Effector memory CD8-positive, alpha-beta T cell (primary cell): Measurements from ENCODE around the gene THAP2.
A peak's percentile ranks its signal among the peaks of the same experiment; 100 is the strongest.

Source experiments
- ATAC-seq: fragments of 150-1000 bp; cut with Tn5 transposase; replicated peaks from 2 replicates; pipeline ENCODE4 v1.10.0; 2021; ENCODE audit warnings: mild to moderate bottlenecking, moderate library complexity
- DNase-seq, 3 experiments: peaks; one replicate each; pipeline ENCODE4 v3.0.0; 2021
- H3K27ac Mint-ChIP-seq, 2 donors: one replicate each; pipeline ENCODE4 v1.8.0; 2022; ENCODE audit warnings: mild to moderate bottlenecking in 2 of 2, mixed read lengths in 2 of 2, moderate library complexity in 2 of 2
- H3K27me3 Mint-ChIP-seq, 2 donors: one replicate each; pipeline ENCODE4 v1.8.0; 2022; ENCODE audit warnings: mixed read lengths in 2 of 2
- H3K36me3 Mint-ChIP-seq: one replicate; pipeline ENCODE4 v1.8.0; 2022; ENCODE audit warnings: mild to moderate bottlenecking, moderate library complexity, mixed read lengths; ENCODE audit not compliant: insufficient read depth
- H3K4me1 Mint-ChIP-seq, 2 donors: one replicate each; pipeline ENCODE4 v1.8.0; 2022; ENCODE audit warnings: low read depth in 2 of 2, mixed read lengths in 2 of 2
- H3K4me3 Mint-ChIP-seq, 2 donors: one replicate each; pipeline ENCODE4 v1.8.0; 2022; ENCODE audit warnings: mild to moderate bottlenecking in 2 of 2, mixed read lengths in 2 of 2, moderate library complexity in 2 of 2
- H3K9me3 Mint-ChIP-seq, 2 donors: one replicate each; pipeline ENCODE4 v1.8.0; 2022; ENCODE audit warnings: mixed read lengths in 2 of 2

Gene THAP2

DNA sequence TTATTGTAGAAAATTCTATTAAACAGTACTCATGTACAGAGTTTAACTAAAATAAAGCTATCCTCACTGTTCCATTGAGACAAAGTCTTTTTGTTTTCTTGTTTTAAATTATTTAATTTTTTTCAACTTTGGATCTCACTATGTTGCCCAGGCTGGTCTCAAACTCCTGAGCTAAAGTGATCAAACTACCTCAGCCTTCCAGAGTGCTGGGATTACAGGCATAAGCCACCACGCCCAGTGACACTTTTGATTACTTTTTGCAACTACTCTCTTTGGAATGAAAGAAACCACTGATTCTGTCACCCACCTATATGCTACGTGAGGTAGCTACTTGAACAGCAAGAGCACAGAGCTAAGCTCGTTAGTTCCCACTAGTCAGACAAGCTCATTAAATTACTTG is 17.6 kb upstream of the THAP2 start:
- no peaks in the 10 kb centered on the region for H3K27me3 Mint-ChIP-seq
- H3K36me3 Mint-ChIP-seq, result peaks cover 69% of the 10 kb centered on the region
- DNase-seq, result no peak
- peak overlapping the region; percentile 36 to 49 for H3K27ac Mint-ChIP-seq
- no peak overlapping the region for H3K4me3 Mint-ChIP-seq
- no peak for ATAC-seq
- H3K4me1 Mint-ChIP-seq, result peaks cover 9 to 33% of the 10 kb centered on the region in 2 donors
- H3K9me3 Mint-ChIP-seq, result no peaks in the 10 kb centered on the region

DNA sequence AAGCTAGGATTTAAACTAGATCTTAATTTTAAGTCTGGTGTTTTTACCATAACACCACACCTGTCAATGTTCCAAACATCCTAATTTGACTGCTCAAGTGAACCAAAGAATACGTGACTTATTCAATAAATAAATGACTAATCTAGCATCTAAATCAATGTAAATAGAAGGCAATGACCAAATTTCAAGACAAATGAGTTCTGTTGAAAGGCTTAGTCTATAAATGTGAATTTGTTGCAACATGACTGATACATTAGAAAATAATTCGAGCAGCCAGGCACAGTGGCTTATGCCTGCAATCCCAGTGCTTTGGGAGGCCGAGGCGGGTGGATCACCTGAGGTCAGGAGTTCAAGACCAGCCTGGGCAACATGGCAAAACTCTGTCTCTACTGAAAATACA is 15.6 kb upstream of the THAP2 start:
- peak overlapping the region in 1 of 2 donors; percentile 12 for H3K27ac Mint-ChIP-seq

GRCh38 chr12:71649401-71649800 is 14.7 kb upstream of the THAP2 start:
- DNase-seq (no peak), ATAC-seq (no peak)
- H3K27me3 Mint-ChIP-seq, result no peaks in the 10 kb centered on the region
- no peak overlapping the region for H3K4me3 Mint-ChIP-seq
- H3K36me3 Mint-ChIP-seq, result peaks cover 40% of the 10 kb centered on the region
- H3K9me3 Mint-ChIP-seq, result no peaks in the 10 kb centered on the region
- H3K27ac Mint-ChIP-seq, result peak overlapping the region in 1 of 2 donors; percentile 86
- H3K4me1 Mint-ChIP-seq, result peaks cover 8 to 35% of the 10 kb centered on the region in 2 donors

More for the DNA sequence above, 15.6 kb upstream of the THAP2 start:
- Mint-ChIP-seq H3K4me1 (peaks cover 7 to 31% of the 10 kb centered on the region in 2 donors), H3K36me3 (peaks cover 49% of the 10 kb centered on the region), H3K4me3 (no peak overlapping the region), H3K27me3 (no peaks in the 10 kb centered on the region), H3K9me3 (no peaks in the 10 kb centered on the region)
- DNase-seq, result no peak
- no peak for ATAC-seq

DNA sequence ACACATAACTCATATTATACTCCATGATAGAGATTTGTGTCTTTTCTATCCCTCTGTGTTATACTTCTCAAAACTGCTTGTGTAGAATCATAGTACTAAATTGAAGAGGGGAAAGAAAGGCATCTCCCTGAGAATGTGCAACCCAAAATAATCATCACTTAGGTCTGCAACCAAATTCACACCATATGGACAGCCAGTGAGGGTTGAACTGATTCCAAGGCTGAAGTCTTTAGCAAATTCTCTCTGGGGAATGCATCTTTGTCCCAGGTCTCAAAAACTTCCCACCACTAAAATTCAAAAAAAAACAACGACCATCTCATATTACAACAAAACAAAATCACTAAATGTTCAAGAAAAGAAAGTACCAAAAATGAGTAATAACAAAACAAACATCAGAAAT is 11.4 kb upstream of the THAP2 start:
- ATAC-seq (no peak), DNase-seq (no peak)
- peaks cover 40% of the 10 kb centered on the region for H3K36me3 Mint-ChIP-seq
- H3K4me1 Mint-ChIP-seq, result peaks cover 20 to 43% of the 10 kb centered on the region in 2 donors
- no peaks in the 10 kb centered on the region for H3K9me3 Mint-ChIP-seq
- no peak overlapping the region for H3K4me3 Mint-ChIP-seq
- no peak overlapping the region for H3K27ac Mint-ChIP-seq
- H3K27me3 Mint-ChIP-seq, result no peaks in the 10 kb centered on the region

DNA sequence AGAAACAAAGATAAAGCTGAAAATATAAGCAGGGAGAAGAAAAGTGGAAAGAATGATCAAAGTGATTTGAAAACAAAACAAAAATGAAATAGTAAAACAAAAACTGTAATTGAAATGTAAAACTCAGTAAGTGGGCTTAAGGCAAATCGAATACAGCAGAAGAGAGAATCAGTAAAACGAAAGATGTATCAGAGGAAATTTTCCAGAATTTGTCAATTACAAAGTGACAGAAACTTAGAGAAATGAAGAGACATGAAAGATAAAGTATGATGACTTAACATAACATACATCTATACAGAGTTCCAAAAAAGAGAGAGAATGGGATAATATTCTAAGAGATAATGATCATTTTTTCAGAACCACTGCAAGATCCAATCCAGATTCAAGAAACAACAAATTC is 11.0 kb upstream of the THAP2 start:
- ATAC-seq (no peak), DNase-seq (no peak)
- H3K4me3 Mint-ChIP-seq, result no peak overlapping the region
- H3K9me3 Mint-ChIP-seq, result no peaks in the 10 kb centered on the region
- peaks cover 20 to 46% of the 10 kb centered on the region in 2 donors for H3K4me1 Mint-ChIP-seq
- H3K36me3 Mint-ChIP-seq, result peaks cover 45% of the 10 kb centered on the region
- no peak overlapping the region for H3K27ac Mint-ChIP-seq
- H3K27me3 Mint-ChIP-seq, result no peaks in the 10 kb centered on the region

GRCh38 chr12:71654200-71654599 is 9.9 kb upstream of the THAP2 start:
- Mint-ChIP-seq H3K27me3 (no peaks in the 10 kb centered on the region), H3K27ac (no peak overlapping the region), H3K4me3 (peak overlapping the region in 1 of 2 donors; percentile 71), H3K9me3 (no peaks in the 10 kb centered on the region), H3K4me1 (peaks cover 23 to 48% of the 10 kb centered on the region in 2 donors), H3K36me3 (peaks cover 45% of the 10 kb centered on the region)
- ATAC-seq (no peak), DNase-seq (no peak)

DNA sequence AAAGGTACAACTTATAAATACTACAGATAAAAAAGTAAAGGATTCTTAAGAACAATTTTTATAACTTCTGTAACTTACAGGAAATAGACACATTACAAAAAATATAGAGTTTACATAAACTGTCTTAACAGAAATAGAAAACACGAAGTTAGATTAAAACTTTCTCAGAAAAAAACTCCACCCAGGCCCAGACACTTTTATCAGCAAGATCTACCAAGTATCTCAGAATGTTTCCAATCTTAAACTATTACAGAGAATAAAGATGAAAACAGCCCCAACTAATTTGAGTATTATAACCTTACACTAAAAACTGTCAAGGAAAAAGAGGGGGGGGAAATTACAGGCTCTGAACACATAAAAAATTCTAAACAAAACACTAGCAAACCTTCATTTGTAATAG is 8.6 kb upstream of the THAP2 start:
- Mint-ChIP-seq H3K9me3 (no peaks in the 10 kb centered on the region), H3K27ac (peak overlapping the region in 1 of 2 donors; percentile 80), H3K36me3 (peaks cover 45% of the 10 kb centered on the region), H3K4me3 (peak overlapping the region in 1 of 2 donors; percentile 71), H3K4me1 (peaks cover 18 to 44% of the 10 kb centered on the region in 2 donors), H3K27me3 (no peaks in the 10 kb centered on the region)
- DNase-seq (no peak), ATAC-seq (no peak)

DNA sequence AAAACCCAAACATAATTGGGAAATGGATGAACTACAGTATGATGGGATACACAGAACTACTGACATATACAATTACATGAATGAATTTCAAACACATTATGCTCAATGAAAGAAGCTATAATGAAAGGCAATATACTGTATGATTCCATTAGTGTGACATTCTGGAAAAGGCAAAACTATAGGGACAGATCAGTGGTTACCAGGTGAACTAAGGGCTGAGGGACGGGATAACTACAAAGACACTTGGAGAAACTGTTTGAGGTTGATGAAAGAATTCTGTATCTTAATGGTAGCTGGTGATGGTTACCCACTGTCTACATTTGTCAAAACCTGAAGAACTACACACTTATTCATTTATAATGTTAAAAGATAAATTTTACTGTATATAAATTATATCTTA is 8.2 kb upstream of the THAP2 start:
- peak overlapping the region in 1 of 2 donors; percentile 80 for H3K27ac Mint-ChIP-seq
- no peaks in the 10 kb centered on the region for H3K9me3 Mint-ChIP-seq
- ATAC-seq, result no peak
- H3K27me3 Mint-ChIP-seq, result no peaks in the 10 kb centered on the region
- H3K36me3 Mint-ChIP-seq, result peaks cover 45% of the 10 kb centered on the region
- peak overlapping the region in 1 of 2 donors; percentile 71 for H3K4me3 Mint-ChIP-seq
- H3K4me1 Mint-ChIP-seq, result peaks cover 18 to 44% of the 10 kb centered on the region in 2 donors
- no peak for DNase-seq

DNA sequence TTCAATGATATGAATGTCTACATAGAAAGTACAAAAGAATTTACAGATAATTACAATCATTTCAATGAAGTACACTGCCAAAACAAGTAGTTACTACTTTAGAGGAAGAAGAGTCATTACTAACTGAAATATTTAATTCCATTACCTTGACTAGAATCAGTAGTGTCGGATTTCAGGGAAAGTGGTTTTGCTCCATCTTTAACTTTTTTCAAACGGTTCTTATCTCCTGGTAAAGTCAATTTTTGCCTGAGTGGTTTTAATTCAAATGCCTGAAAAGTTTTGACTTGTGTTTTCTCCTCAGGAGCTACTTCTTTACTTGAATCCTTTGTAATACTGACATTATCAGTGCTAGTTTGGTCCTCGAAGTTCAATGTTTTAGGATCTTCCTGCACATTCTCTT is 7.4 kb upstream of the THAP2 start:
- Mint-ChIP-seq H3K36me3 (peaks cover 45% of the 10 kb centered on the region), H3K27ac (no peak overlapping the region), H3K27me3 (no peaks in the 10 kb centered on the region), H3K4me3 (no peak overlapping the region), H3K4me1 (peaks cover 20 to 46% of the 10 kb centered on the region in 2 donors), H3K9me3 (no peaks in the 10 kb centered on the region)
- no peak for ATAC-seq
- DNase-seq, result no peak

DNA sequence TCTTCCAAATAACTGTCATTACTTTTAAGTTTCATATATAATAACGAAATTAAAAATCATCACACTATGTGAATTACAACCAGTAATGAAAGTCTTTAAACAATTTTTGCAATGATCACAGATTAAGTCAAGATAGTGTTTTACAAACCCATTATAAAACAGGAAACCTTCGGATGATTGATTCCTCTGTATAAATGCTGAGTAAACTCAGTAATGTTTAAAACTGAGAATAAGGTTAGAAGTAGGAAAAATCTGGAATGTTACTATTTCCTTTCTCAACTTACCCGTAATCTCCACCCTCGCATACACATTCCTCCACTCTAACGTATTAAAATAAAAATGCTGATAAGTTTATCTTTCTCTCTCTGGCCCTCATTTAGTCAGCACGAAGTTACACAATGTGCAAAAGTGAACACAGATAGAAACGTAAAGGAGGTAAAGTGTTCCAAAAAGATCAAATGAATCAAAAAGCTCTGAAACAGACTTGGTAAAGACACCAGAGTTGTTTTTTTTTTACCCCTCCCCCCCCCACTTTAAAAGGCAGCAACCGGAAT is 2.0 kb upstream of the THAP2 start:
- Mint-ChIP-seq H3K4me3 (peak overlapping the region; percentile 99 to 100), H3K36me3 (peaks cover 50% of the 10 kb centered on the region), H3K27ac (peak overlapping the region; percentile 100), H3K9me3 (no peaks in the 10 kb centered on the region), H3K27me3 (no peaks in the 10 kb centered on the region), H3K4me1 (peaks cover 20 to 53% of the 10 kb centered on the region in 2 donors)
- ATAC-seq, result no peak
- no peak for DNase-seq

DNA sequence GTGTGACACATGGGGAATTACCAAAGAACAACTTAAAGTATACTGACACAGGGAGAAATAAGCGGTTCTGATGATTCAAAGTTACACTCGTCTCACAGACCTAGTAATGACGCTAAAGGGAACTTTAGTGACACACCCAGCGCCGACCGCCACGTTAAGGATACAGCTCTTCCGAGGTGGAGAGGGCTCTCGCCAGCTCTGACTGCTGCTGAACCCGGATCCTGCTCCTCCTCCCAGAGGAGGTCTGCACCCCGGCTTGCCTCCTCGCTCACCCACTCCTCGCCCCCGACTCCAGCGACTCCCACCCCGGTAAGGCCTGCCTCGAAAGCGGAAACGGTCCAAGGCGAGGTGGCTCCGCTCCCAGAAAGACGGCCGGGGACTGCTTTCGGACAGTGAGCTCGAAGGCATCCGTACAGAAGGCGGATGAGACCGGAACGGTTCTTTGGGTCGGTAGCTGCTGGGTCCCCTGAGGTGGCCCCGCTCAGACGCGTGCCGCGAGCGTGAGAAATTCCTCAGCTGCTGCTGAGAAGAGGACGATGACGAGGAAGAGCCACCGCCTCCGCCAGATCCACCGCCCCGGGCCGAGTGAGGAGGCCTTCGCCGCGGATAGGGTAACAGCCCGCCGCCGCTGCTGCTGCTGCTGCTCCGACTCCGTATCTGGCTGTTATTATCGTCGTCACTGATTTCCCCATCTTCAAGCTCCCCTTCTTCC is 1.1 kb upstream of the THAP2 start:
- Mint-ChIP-seq H3K27ac (peak overlapping the region; percentile 100), H3K4me1 (peaks cover 20 to 53% of the 10 kb centered on the region in 2 donors), H3K4me3 (peak overlapping the region; percentile 99 to 100), H3K27me3 (no peaks in the 10 kb centered on the region), H3K9me3 (no peaks in the 10 kb centered on the region), H3K36me3 (peaks cover 41% of the 10 kb centered on the region)
- DNase-seq, result peak; percentile 60 to 73 (median 67)
- peak; percentile 52 for ATAC-seq

DNA sequence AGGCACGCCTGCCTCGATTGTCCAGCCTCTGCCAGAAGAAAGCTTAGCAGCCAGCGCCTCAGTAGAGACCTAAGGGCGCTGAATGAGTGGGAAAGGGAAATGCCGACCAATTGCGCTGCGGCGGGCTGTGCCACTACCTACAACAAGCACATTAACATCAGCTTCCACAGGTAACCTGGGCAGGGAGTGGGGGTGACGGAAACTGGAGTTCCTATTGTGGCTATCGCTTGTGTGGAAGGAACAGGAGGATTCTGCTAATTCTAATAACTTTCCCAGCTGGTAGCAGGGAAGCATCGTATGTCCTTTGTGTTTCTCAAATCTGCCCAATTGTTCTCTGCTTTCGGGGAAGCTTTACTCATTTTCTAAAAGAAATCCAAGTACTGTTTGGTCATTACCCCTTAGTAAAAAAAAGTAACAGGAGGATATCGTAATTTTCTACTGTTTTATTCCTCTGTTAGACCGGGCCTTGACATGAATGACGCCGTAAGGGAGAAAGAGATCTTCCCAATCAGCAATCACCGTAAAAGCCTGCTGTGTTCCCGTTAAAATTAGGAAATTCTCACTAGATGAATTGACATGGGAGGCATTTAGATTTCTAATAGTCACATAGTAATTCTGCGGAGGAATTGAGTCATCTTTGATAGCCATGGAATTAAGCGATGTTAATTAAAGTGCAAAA is 449 bp downstream of the THAP2 start:
- ATAC-seq (peak; percentile 7), DNase-seq (no peak)
- peak overlapping the region; percentile 99 to 100 for H3K4me3 Mint-ChIP-seq
- H3K36me3 Mint-ChIP-seq, result peaks cover 25% of the 10 kb centered on the region
- H3K4me1 Mint-ChIP-seq, result peaks cover 15 to 44% of the 10 kb centered on the region in 2 donors
- H3K9me3 Mint-ChIP-seq, result no peaks in the 10 kb centered on the region
- H3K27ac Mint-ChIP-seq, result peak overlapping the region; percentile 100
- H3K27me3 Mint-ChIP-seq, result no peaks in the 10 kb centered on the region

DNA sequence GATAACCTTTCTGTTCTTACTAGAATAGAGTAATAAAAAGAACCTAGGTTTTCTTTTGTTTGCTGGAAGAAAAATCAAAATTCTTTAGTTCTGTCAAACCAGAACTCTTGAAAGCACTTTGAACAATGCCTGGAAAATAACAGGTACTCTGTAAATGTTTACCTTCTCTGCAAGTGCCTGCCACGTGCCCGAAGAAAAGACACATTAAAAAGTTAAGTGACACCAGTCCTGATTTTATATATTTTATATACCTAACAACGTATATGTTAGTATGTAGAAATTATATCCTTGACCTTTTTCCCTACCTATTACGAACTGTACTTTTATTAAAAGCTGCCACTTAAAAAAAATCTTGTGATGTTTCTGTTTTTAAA is 976 bp downstream of the THAP2 start:
- Mint-ChIP-seq H3K27ac (peak overlapping the region; percentile 100), H3K27me3 (no peaks in the 10 kb centered on the region), H3K4me3 (peak overlapping the region; percentile 99 to 100), H3K36me3 (peaks cover 22% of the 10 kb centered on the region), H3K4me1 (peaks cover 15 to 44% of the 10 kb centered on the region in 2 donors), H3K9me3 (no peaks in the 10 kb centered on the region)
- DNase-seq (no peak), ATAC-seq (no peak)

- no peak for ATAC-seq
- H3K4me3 Mint-ChIP-seq, result no peak overlapping the region
These were observed 2.2 kb downstream of the THAP2 start for GRCh38 chr12:71666259-71666658.

More at GRCh38 chr12:71666259-71666658, 2.2 kb downstream of the THAP2 start:
- Mint-ChIP-seq H3K27ac (peak overlapping the region in 1 of 2 donors; percentile 100), H3K27me3 (no peaks in the 10 kb centered on the region), H3K4me1 (peaks cover 15 to 44% of the 10 kb centered on the region in 2 donors), H3K36me3 (peaks cover 22% of the 10 kb centered on the region), H3K9me3 (no peaks in the 10 kb centered on the region)
- DNase-seq, result no peak
